Testis (tissue), 2 donors: Measurements from ENCODE around the gene CLUH.

Experiments
- CTCF ChIP-seq, 3 experiments: fragments of 450-650 bp in 2 of 3; fragments of 200-600 bp in 1 of 3; sonication (generic) in 1 of 3; IDR thresholded peaks; one replicate each; pipeline ENCODE4 v1.5.1; 2016 to 2019; ENCODE audit warnings: antibody characterized with exemption in 3 of 3, mild to moderate bottlenecking in 2 of 3, moderate library complexity in 1 of 3
- POLR2A ChIP-seq: fragments of 450-650 bp; IDR thresholded peaks from one replicate; pipeline ENCODE4 v1.6.1; 2017; ENCODE audit warnings: antibody characterized with exemption, mild to moderate bottlenecking, moderate library complexity

- no peak for TF ChIP-seq CTCF (IDR thresholded peaks at IDR 0.05)
- no peak for TF ChIP-seq POLR2A
Observed at GRCh38 chr17:2689411-2690164, 22.0 kb downstream of the CLUH start.
